ENCODE results near the gene ERCC6. TPM values are rescaled to one million over a fixed set of nuclear protein-coding genes. Genes with fewer than 3 reads are reported as not detected.

ERCC6 gene
- total RNA-seq, 4 donors from 2014 or later: 17.9 to 33.0 (median 26.5) TPM

- Histone ChIP-seq H3K27me3 (no peaks in the 10 kb centered on the region), H3K4me3 (no peak overlapping the region), H3K4me1 (no peaks in the 10 kb centered on the region), H3K27ac (no peak overlapping the region), H3K9me3 (peaks cover 0 to 6% (median 0%) of the 10 kb centered on the region in 4 donors), H3K36me3 (no peaks in the 10 kb centered on the region)
- no peak for DNase-seq
- TF ChIP-seq CTCF (IDR thresholded peaks at IDR 0.05) (no peak), POLR2A (IDR thresholded peaks at IDR 0.05) (no peak)
Observed at GRCh38 chr10:49558190-49558589, 19.3 kb upstream of the ERCC6 start.

GRCh38 chr10:49557681-49558080, 18.8 kb upstream of the ERCC6 start:
- H3K27ac ChIP-seq: no peak overlapping the region
- no peak for TF ChIP-seq CTCF (IDR thresholded peaks at IDR 0.05)
- TF ChIP-seq POLR2A (IDR thresholded peaks at IDR 0.05): no peak
- H3K4me1 ChIP-seq: no peaks in the 10 kb centered on the region
- no peaks in the 10 kb centered on the region for H3K36me3 ChIP-seq
- H3K27me3 ChIP-seq: no peaks in the 10 kb centered on the region
- no peak for DNase-seq
- peaks cover 0 to 6% (median 0%) of the 10 kb centered on the region in 4 donors for H3K9me3 ChIP-seq
- no peak overlapping the region for H3K4me3 ChIP-seq

- DNase-seq: no peak
- Histone ChIP-seq H3K27me3 (no peaks in the 10 kb centered on the region), H3K4me1 (no peaks in the 10 kb centered on the region), H3K4me3 (no peak overlapping the region), H3K27ac (no peak overlapping the region), H3K9me3 (peaks cover 0 to 6% (median 0%) of the 10 kb centered on the region in 4 donors), H3K36me3 (no peaks in the 10 kb centered on the region)
- no peak for TF ChIP-seq CTCF (IDR thresholded peaks at IDR 0.05)
- TF ChIP-seq POLR2A (IDR thresholded peaks at IDR 0.05): no peak
Observed at GRCh38 chr10:49556723-49557122, 17.8 kb upstream of the ERCC6 start.

- H3K27me3 ChIP-seq: no peaks in the 10 kb centered on the region
- H3K9me3 ChIP-seq: peaks cover 0 to 6% (median 0%) of the 10 kb centered on the region in 4 donors
- no peaks in the 10 kb centered on the region for H3K36me3 ChIP-seq
- TF ChIP-seq POLR2A (IDR thresholded peaks at IDR 0.05) (no peak), CTCF (IDR thresholded peaks at IDR 0.05) (no peak)
- no peaks in the 10 kb centered on the region for H3K4me1 ChIP-seq
- no peak overlapping the region for H3K27ac ChIP-seq
- no peak overlapping the region for H3K4me3 ChIP-seq
- no peak for DNase-seq
Observed at GRCh38 chr10:49552277-49552676, 13.4 kb upstream of the ERCC6 start.

DNA sequence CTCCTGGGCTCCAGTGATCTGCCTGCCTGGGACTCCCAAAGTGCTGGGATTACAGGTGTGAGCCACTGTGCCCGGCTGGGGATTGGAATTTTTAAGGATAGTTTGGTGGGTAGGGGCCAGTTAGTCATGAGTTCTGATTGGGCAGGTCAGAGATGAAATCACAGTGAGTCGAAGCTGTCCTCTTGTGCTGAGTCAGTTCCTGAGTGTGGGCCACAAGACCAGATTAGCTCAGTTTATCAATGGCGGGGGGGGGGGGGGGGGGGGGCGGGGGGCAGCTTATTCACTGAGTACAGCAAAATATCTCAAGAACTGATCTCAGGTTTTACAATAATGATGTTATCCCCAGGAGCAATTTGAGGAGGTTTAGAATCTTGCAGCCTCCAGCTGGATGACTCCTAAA, 11.6 kb upstream of the ERCC6 start:
- Histone ChIP-seq H3K4me1 (no peaks in the 10 kb centered on the region), H3K36me3 (no peaks in the 10 kb centered on the region), H3K4me3 (no peak overlapping the region), H3K27ac (no peak overlapping the region), H3K27me3 (no peaks in the 10 kb centered on the region), H3K9me3 (peaks cover 0 to 2% (median 0%) of the 10 kb centered on the region in 4 donors)
- no peak for DNase-seq
- TF ChIP-seq POLR2A (IDR thresholded peaks at IDR 0.05) (no peak), CTCF (IDR thresholded peaks at IDR 0.05) (no peak)

Measured in Peyer's patch (tissue), 4 donors.